ENCODE data around the gene NTN1.

Gene NTN1

DNA sequence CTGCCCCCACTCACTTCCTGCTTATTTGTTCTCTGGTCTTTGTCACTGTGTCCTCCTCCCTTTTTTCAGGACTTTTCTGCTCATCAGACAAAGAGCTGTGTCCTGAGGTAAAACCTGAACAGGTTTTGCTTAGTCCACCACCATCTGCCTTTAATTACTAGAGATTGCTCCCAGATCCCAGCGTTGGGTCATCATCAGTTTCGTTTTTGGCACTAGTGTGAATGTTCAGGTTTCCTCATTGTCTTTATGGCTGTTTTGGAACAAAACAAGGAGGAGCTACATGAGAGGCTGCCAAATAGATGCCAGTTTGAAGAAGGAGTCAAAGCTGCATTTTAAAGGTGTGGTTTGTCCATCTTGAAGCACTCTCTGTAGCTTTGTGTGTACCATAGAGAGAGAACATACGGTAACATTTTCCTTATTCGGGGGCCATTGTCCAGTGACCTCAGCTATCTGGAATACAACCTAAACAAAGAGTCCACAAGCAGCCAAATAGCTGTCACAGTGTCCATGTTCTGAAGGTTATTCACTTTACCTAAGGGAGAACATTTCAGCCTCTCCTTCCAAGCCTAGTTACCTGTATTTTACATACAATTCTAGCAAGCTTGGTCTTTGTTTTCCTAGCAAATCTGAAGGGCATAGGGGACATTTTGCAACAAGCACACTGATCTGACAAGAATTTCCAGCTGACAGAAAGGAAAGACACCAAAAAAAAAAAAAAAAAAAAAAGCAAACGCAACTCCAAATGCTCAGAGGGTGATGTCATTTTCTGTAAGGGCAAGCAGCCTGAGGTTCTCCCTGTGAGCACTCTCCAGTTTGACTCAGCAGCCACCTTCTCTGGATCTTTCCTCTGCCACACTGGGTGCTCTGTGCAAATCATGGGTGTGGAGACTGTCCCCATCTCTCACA, 196.1 kb downstream of the NTN1 start:
- no peak for DNase-seq (ENCODE audit: low read depth in 2 of 2)

DNA sequence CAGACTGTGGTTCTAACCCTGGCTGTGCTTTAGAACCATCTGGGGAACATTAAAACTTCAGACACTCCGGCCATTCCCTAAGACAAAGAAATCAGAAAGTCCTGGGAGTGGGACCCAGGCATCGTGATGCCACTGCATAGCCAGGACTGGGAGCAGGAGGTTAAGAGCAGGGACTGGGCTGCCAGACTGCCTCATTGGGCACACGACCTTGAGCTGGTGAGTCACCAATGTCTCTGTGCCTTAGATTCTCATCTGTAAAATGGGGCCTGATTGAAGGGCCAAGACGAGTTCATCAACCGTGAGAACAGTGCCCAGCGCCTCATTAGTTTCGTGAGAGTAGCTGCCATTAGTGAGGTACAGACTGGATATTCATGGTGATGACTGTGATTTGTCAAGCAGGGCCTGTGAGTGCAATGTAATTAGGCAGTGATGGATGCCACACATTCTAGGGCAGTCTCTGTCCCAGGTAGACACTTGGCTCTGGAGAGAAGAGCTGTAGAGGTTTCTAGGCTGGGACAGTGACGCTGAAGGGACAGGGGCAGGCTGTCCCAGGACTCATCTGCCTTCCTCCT, 196.8 kb downstream of the NTN1 start:
- no peak for DNase-seq (ENCODE audit: low read depth in 2 of 2)

DNA sequence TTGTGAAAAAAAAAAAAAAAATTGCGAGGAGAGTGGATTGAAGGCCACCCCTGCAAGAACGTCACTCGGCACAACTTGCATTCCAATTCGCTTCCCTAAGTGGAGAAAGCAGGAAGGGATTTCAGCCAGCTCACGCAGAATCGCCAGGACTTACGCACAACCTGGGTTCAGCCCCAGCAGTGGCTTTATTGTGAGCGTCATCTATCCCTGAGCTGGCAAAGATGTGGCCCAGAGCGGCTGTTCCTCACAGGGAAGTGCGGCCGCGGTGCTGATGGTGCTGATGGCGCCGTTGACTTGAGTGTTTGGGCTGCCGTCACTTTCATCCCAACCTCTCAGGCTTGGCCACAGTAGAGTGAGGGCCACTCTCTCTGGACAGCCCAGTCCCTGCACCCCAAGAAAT, 197.6 kb downstream of the NTN1 start:
- DNase-seq (ENCODE audit: low read depth in 2 of 2), result no peak

DNA sequence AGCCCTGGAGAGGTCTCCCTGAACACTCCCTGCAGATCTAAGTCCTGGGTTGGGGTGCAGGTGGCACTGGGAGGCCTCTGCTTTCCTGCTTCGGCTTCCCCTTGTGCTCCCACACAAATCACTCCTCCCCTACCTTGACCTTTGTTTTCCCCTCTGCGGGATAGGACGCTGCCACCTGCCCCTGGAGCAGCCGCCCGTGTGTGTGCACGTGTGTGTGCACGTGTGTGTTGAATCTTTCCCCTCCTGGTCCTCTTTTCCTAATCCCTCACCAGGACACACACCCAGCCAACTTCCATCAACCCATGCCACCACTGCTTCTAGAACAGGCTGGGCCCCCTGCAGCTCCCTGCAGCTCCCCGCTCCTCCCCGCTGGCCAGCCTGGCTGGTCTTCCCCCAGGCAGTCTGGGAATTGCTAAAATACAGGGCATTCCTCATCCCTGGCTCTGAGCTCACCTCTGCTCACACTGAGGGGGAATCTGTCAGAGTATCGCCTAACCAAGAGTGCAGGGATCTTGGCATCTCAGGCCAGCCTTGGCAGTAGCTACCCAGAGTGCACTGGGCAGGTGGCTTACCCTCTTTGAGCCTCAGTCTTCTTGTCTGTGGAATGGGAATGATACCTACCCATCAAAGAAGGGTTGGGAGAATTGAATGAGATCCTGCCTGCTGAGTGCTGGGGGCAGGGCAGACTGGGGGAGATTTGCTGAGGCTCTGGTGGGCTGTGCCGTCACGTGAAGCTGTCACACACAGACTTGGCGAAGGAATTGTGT, 198.5 kb downstream of the NTN1 start:
- DNase-seq (ENCODE audit: low read depth in 2 of 2), result no peak

DNA sequence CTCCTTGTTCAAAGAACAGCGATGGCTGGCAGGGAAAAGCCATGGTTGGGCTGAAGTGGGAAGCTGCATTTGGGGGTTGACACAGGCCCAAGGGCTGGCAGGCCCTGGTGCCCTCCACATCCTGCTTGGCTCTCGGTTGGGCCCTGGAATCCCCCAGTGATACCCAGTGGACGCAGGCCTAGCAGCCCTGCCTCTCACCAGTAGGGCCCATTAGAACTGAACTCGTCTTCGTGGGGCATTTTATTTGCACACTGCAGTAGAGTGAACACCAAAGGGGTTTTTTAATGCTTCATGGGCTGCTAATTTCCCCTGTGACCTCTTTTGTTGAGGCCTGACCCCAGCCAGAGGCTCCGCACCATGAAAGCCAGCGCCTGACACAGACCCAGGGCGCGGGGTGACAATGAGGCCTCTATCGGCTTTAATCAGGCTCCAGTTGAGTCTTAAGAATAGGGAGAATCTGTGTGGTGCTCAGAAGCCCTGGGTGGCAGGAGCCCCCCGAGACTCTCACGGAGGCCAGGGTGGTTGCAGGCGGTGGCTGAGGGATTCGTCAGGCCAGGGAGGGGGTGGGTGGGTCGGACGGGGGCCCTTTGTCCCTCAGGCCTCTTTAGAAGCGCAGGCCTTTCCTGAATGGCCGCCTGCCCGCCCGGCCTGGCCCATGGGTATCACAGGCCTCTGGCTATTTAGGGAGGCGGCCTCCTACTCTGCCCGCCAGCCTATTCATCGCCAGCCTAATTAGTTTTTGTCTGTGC, 199.3 kb downstream of the NTN1 start:
- no peak for DNase-seq (ENCODE audit: low read depth in 2 of 2)

DNA sequence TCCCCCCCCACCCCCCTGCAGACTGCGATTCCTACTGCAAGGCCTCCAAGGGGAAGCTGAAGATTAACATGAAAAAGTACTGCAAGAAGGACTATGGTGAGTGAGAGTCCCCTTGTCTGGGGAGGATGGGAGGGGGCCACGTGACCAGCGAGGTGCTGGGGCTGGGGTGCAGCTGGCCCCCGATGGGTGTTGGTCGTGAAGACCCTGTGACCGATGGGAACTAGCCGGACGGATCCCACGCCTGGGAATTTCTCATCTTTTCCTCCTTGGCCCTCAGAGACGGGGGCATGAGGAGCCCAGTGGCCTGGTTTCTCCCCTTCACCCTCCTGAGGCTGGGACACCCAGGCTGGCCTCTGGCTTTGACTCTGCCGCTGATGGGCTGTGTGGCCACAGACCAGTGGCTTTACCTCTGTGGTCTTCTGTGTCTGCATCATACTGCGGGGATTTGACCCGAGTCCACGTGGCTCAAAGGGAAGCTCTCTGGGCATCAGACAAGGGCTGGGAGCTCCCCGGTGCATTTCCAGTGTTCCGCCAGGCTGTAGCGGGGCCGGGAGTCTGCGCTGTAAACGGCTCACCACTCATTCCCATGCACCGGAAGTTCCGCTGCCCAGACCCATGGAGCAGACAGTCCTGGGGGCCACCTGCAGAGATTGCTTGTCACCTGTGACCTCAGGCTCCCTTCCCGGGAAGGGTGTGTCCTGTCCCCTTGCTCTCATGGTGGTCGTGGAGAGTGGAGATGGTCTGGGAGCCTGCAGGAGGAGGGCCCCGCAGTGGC, 200.0 kb downstream of the NTN1 start:
- no peak for DNase-seq (ENCODE audit: low read depth in 2 of 2)

DNA sequence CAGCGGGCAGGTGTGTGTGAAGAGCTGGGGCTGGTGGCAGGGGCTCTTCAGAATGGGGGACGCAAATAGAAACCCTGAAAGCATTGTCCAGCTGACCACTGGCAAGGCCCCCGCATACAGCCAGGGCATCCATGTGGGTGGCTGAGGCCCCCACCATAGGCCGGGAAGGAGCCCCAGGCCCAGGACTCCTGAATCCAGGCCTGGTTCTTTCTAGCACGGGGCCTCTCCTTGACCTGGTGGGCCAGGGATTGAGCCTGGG, 200.5 kb downstream of the NTN1 start:
- DNase-seq (ENCODE audit: low read depth in 2 of 2), result no peak

DNA sequence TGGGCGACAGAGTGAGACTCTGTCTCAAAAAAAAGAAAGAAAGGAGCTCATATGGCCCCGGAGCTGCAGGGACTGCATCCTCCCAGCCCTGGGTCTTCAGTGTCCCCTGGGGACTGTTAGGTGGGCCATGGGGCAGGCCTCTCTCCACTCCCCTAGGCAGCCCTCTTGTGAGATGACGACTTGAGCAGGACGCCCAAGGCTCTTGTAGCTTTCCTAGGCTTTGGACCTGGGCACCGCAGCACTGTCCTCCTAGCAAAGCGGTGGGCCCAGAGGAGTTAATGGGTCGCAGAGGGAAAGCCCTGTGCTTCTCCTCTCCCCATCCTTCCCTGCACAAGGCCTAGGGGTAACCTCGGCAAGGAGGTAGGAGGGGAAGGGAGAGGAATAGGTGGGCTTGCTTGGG, 202.2 kb downstream of the NTN1 start:
- DNase-seq (ENCODE audit: low read depth in 2 of 2), result no peak

DNA sequence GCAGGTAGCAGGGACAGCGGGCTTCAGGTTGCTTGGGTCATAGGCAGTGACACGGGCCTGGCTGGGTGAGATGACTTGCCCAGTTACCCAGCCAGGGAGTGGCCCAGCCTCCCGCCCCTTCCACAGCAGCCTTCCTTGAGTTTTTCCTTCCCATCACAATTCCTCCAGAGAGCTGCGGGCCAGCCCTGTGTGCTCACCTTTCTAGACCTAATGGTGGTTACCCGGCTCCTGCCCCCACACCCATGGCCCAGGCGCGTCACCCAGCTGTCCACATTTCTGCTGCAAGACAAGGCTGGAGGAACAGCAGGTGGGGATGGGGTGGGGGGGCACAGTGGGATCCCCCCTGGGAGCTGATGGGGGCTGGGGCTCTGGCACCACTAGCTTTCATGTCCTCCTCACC, 203.2 kb downstream of the NTN1 start:
- DNase-seq (ENCODE audit: low read depth in 2 of 2), result no peak

DNA sequence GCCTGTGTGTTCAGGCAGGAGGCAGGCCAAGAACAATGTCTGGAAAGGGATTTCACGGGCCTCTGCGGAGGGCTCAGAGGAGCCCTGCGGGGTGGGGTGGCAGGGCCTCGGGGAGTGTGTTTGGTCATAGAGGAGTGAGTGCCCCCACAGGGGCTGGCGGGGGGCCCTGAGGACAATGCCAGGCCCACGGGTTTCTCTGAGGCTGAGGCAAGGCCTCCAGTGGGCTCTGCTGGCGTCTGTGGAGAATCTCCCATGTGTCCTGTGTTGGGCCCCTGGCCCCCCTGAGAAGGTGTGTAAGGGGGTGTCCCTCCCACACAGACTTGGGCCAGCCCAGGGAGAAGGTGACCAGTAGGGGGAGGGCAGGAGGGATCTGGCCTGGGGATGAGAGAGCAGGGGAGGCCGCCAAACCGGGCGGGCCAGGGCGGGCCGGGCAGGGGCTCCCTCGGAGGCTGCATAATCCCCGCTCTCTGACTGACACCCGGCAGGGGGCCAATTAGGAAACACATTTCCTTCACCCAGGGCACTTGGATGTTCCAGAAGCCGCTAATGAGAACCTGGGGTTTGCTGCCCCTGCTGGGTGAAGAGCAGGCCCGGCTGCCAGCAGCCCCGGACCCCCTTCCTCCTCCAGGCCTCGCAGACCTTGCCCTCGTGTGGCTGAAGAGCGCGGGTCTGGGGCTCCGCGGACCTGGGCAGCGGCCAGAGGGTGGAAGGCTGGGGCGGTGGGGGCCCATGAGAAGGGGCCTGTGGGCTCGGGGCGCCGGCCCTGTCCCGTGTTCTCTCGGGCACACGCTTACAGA, 204.2 kb downstream of the NTN1 start:
- no peak for DNase-seq (ENCODE audit: low read depth in 2 of 2)

DNA sequence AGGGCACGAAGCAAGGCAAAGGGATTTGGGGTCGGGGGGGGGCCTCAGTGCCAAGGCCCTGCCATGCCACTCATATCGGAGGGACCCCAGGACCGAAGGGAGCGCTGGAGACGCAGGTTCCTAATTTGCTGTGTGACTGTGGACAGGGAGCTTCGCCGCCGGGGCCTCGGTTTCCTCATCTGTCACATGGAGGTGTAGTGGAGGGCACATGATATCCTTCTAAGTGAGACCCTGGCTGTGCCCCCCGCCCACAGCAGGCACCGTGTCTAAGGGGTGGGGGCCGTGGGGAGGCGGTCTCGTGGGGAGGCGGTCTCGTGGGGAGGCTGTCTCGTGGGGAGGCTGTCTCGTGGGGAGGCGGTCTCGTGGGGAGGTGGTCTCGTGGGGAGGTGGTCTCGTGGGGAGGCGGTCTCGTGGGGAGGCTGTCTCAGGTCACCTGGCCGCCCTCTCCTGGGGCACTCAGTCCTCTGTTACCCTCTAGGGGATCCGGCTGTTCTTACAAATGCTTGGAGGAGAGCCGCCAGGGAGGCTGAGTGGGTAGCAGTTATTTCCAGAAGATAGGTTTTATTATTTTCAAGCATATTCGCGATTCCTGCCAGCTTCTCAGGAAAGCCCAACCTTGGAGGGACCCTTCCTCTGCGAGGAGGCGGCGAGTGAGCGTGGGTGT, 205.0 kb downstream of the NTN1 start:
- no peak for DNase-seq (ENCODE audit: low read depth in 2 of 2)

DNA sequence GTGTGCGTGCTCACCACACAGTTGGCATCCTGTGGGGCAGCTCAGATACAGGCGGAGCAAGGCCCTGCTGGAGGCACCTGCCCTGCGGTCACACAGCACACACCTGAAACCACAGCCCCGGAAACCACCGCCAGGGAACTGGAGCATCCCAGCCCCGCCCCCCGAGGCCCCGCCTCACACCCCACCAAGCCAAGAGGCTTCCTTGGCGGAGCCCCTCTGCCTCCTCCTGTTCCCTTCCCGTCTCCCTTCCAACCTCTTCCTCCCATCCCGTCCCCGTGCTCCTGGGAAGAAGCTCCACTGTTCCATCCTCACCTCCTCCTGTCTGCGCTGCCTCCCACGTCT, 205.5 kb downstream of the NTN1 start:
- no peak for DNase-seq (ENCODE audit: low read depth in 2 of 2)

DNA sequence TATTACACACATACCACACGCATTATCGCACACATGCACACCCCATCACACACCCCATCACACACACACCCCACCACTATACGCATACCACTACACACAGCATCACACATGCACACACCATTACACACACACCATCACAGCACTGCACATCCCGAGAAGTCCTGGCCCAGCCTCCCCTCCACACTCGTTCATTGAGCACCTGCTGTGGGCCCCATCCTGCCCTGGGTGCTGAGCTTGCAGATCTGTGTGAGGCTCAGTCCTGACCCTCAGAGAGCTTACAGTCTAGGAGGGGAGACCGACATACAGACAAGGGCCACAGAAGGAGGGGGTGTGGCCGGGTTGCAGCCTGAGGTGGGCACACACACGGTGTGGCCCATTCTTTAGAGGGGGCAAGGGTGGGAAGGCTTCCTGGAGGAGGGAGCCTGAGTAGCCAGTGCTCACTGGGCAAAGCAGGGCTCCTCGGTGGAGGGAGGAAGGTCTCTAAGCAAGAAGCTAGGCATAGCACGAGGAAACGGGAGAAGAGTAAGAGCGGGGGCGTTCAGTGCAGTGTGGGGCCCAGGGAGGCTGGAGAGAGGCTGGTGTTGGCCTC, 206.6 kb downstream of the NTN1 start:
- DNase-seq (ENCODE audit: low read depth in 2 of 2), result no peak

DNA sequence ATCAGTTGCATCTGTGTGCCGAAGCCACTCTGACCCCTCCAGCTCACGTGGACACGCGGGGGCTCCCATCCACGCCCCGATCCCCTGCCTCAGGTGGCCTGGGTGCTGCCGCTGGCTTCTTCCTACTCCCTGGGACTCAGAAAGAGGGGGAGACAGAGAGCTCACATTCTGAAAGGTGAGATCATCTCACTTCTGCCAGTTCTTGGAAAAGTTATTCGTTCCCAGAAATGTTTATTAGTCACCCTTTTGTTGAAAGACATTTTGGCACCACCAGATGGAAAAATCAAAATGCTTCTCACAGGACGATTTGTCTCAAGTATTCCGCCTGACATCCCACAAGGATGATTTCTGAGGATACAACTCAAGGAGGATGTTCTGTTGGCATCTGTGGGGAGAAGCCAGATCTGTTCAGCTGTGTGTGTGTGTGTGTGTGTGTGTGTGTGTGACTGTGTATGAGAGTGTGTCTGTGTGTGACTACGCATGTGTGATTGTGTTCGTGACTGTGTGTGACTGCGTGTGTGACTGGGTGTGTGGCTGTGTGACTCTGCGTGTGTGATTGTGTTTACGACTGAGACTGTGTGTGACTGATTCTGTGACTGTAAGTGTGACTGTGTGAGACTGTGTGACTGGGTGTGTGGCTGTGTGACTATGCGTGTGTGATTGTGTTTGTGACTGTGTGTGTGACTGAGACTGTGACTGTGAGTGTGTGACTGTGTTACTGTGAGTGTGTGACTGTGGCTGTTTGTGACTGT, 207.3 kb downstream of the NTN1 start:
- DNase-seq (ENCODE audit: low read depth in 2 of 2), result no peak

DNA sequence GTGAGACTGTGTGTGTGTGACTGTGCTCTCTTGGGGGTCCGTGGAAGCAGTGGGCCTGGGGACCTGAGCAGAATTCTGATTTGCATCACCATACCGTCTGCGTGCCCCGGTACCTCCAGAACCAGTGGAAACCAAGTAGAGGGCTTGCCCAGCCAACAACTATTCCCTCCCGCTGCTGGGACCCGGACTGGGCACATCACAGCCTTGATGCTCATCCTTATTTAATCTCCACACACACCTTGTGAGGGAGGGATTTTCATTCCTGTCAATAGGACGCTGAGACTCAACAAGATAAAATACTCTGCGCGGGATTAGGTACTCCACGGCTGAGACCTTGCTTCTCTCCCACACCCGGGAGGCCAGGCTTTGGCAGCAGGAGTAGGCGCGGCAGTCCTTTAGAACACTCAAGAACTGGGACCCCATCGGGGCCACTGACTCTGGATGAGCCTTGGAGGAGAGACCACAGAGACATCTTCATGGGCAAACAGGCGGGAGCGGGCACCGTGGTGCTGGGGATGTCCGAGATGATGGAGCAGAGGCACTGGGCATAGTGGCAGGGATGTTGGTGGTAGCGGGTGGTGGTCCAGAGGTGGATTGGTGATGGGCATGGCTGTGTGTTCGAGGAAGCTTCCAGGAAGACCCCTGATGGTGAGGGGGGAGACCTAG, 208.0 kb downstream of the NTN1 start:
- DNase-seq (ENCODE audit: low read depth in 2 of 2), result no peak

DNA sequence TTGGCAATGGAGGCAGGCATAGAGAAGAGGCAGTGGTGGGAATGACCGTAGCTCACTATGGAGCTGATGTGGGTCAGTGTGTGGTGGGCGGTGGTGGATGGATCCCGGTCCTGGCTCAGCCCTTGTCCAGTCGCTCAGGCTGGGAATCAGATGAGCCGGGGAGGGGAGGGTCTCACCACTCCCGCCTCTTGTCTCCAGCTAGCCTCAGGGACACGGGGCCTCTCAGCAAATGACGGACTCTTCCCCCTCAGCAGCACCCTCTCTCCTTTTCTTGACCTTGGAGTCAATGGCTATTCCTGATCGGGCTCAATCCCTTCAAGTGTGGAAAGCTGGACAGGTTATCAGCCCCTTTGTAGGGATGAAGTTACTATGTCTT, 208.5 kb downstream of the NTN1 start:
- DNase-seq (ENCODE audit: low read depth in 2 of 2), result no peak

DNA sequence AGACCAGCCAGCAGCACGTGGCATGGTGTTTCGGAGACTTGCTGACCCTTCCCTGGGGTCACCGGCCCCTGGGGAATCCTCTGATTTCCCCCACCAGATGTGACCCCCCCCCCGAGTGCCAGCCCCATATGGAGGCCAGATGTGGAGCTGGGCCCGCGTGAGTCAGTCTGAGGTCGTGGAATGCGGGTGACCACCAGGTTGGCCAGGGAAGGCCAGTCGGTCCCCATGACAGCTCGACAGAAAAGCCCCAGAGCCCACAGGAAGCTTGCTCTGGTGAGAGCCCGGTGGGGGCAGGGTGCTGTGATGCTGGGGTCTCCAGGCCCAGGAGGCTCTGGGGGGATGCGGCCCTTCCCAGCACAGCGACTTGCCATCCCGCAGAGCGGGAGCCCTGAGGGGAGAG, 209.0 kb downstream of the NTN1 start:
- no peak for DNase-seq (ENCODE audit: low read depth in 2 of 2)

DNA sequence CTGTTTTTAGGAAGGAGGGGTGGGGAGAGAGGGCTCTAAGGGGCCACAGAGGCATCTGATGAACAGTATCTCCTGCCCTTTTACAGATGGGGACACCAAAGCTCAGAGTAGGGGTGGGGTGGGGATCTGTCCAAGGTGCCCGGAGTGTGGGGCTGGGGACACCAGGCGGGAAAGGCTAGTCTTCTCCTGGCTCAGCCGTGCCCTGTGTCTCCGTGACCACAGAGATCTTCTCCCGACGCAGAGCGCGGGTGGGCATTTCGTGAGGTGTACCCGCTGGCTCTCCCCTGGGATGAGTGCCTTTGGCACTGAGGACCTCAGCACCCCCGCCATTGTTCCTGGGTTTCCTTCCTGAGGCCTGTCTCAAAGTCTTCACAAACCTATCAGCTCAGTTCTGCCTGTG, 209.6 kb downstream of the NTN1 start:
- no peak for DNase-seq (ENCODE audit: low read depth in 2 of 2)
